ENCODE measurements around the gene OR2T4.

The OR2T4 gene

GRCh38 chr1:248361121-248361715 lies at the start of gene OR2T4:
Gene OR2T4, plus strand, starts transcription at chr1:248361665. Its CDS starts 0 bp downstream, at chr1:248361665.
- DNase-seq (ENCODE audit: extremely low read depth in 1 of 2, low read depth in 1 of 2) = no peak

- DNase-seq (ENCODE audit: extremely low read depth in 1 of 2, low read depth in 1 of 2) = no peak
Observed at GRCh38 chr1:248316796-248317195, 44.7 kb upstream of the OR2T4 start.

GRCh38 chr1:248324468-248324867 lies 37.0 kb upstream of the OR2T4 start, which contains the start of gene OR2M7:
Gene OR2M7, minus strand, starts transcription at chr1:248324568. Its CDS starts 0 bp downstream, at chr1:248324568.
- no peak for DNase-seq (ENCODE audit: extremely low read depth in 1 of 2, low read depth in 1 of 2)

GRCh38 chr1:248343451-248343850 lies 18.0 kb upstream of the OR2T4 start:
- DNase-seq (ENCODE audit: extremely low read depth in 1 of 2, low read depth in 1 of 2) = no peak

- DNase-seq (ENCODE audit: extremely low read depth in 1 of 2, low read depth in 1 of 2) = no peak
Observed at GRCh38 chr1:248348475-248348874, 13.0 kb upstream of the OR2T4 start, which contains the start of gene OR14C36. Gene OR14C36, plus strand, starts transcription at chr1:248348775. Its CDS starts 0 bp downstream, at chr1:248348775.

GRCh38 chr1:248359415-248359814 lies 2.0 kb upstream of the OR2T4 start:
- no peak for DNase-seq (ENCODE audit: extremely low read depth in 1 of 2, low read depth in 1 of 2)

GRCh38 chr1:248366609-248367008 lies 5.1 kb downstream of the OR2T4 start:
- no peak for DNase-seq (ENCODE audit: extremely low read depth in 1 of 2, low read depth in 1 of 2)

- no peak for DNase-seq (ENCODE audit: extremely low read depth in 1 of 2, low read depth in 1 of 2)
Observed at GRCh38 chr1:248372394-248372793, 10.9 kb downstream of the OR2T4 start.

- DNase-seq (ENCODE audit: extremely low read depth in 1 of 2, low read depth in 1 of 2) = no peak
Observed at GRCh38 chr1:248373761-248374160, 12.3 kb downstream of the OR2T4 start.

- no peak for DNase-seq (ENCODE audit: extremely low read depth in 1 of 2, low read depth in 1 of 2)
Observed at GRCh38 chr1:248375446-248375845, 14.0 kb downstream of the OR2T4 start, which contains the start of gene OR2T6. Gene OR2T6, plus strand, starts transcription at chr1:248375746. Its CDS starts 11,863 bp downstream, at chr1:248387609.

- DNase-seq (ENCODE audit: extremely low read depth in 1 of 2, low read depth in 1 of 2) = no peak
Observed at GRCh38 chr1:248376916-248377315, 15.5 kb downstream of the OR2T4 start.

- no peak for DNase-seq (ENCODE audit: extremely low read depth in 1 of 2, low read depth in 1 of 2)
Observed at GRCh38 chr1:248380854-248381253, 19.4 kb downstream of the OR2T4 start.

GRCh38 chr1:248388426-248388825 lies 27.0 kb downstream of the OR2T4 start:
- DNase-seq (ENCODE audit: extremely low read depth in 1 of 2, low read depth in 1 of 2) = no peak

GRCh38 chr1:248393050-248393449 lies 31.6 kb downstream of the OR2T4 start:
- DNase-seq (ENCODE audit: extremely low read depth in 1 of 2, low read depth in 1 of 2) = no peak

- DNase-seq (ENCODE audit: extremely low read depth in 1 of 2, low read depth in 1 of 2) = no peak
Observed at GRCh38 chr1:248402748-248403147, 41.3 kb downstream of the OR2T4 start, which contains the start of gene OR2T1. Gene OR2T1, plus strand, starts transcription at chr1:248403048. Its CDS starts 3,100 bp downstream, at chr1:248406148.

GRCh38 chr1:248404024-248404423 lies 42.6 kb downstream of the OR2T4 start:
- DNase-seq (ENCODE audit: extremely low read depth in 1 of 2, low read depth in 1 of 2) = no peak

GRCh38 chr1:248406721-248407692 lies 45.5 kb downstream of the OR2T4 start:
- peak in 1 of 2 donors; percentile 1 for DNase-seq (ENCODE audit: extremely low read depth in 1 of 2, low read depth in 1 of 2)

Data from stimulated activated CD8-positive, alpha-beta memory T cell treated with anti-CD3 and anti-CD28 coated beads, Interleukin-7, amount 100 ng/mL, for 48 hours (primary cell).